ENCODE measurements around the gene ZNF148. TPM values are rescaled to one million over a fixed set of nuclear protein-coding genes. Genes with fewer than 3 reads are reported as not detected.

Gene ZNF148
- polyA plus RNA-seq, 3 donors, result 6.5 to 48.4 (median 34.1) TPM

DNA sequence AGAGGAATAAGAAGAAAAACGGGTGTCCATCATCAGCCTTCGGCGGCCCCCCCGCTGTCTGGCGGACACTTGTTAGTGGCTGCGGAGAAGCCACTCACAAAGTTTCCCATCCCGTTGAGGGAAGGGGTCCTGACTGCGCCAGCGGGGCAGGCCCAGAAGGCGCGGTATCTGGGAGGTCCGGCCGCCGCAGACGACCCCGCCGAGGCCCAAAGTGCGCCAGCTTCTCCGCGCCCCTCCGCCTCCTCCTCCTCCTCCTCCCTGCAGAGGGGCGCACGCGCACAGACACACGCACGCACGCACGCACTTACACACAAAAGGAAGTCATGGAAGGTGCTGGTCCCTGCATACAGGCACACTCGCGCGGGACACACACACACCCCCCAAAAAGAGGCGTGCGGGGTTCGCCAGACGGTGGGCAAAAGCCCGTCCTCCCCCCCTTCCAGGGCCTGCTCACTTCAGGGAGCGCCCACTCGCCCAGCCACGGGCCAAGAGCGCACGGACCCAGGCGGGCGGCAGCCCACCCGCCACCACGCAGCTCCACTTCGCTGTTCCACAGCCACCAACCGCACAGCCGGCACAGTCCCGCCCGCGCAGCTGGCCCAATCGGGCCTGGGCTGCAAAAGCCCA lies 18.0 kb downstream of the ZNF148 start:
- peaks cover 0 to 1% of the 10 kb centered on the region in 2 donors for H3K36me3 Mint-ChIP-seq
- WGBS (ENCODE audit: insufficient coverage), result under 1% methylated on average over 51 of the region's 52 CpGs
- intact Hi-C loops (cut with micrococcal nuclease), result no loop called here

More for the DNA sequence above, 18.0 kb downstream of the ZNF148 start:
- Histone ChIP-seq H3K79me2 (ENCODE audit: insufficient read depth, low read length) (peaks cover 99% of the 10 kb centered on the region), H4K20me1 (ENCODE audit: insufficient read depth, low read length) (peaks cover 98% of the 10 kb centered on the region), H3K4me3 (replicated peaks in 1 of 3; ENCODE audit: low read depth in 2 of 3, low read length in 3 of 3) (peak overlapping the region; percentile 51 to 79 (median 51)), H3K27ac (ENCODE audit: low read depth in 1 of 2, low read length in 2 of 2) (peak overlapping the region in 1 of 2 donors; percentile 33), H3K9me3 (replicated peaks in 1 of 2; ENCODE audit: control insufficient read depth in 1 of 2, insufficient read depth in 1 of 2, low read length in 2 of 2) (no peaks in the 10 kb centered on the region), H3K9ac (ENCODE audit: insufficient read depth, low read length, poor library complexity, severe bottlenecking) (peak overlapping the region; percentile 61), H3K36me3 (replicated peaks in 1 of 2; ENCODE audit: control insufficient read depth in 1 of 2, insufficient read depth in 2 of 2, low read length in 2 of 2) (no peaks in the 10 kb centered on the region), H3K4me2 (replicated peaks; ENCODE audit: extremely low read depth, low read length, poor library complexity, severe bottlenecking) (peak overlapping the region; percentile 92), H3K4me1 (ENCODE audit: control insufficient read depth in 1 of 2, insufficient read depth in 2 of 2, low read length in 2 of 2) (peaks cover 17 to 23% of the 10 kb centered on the region in 2 donors), H3K27me3 (ENCODE audit: control insufficient read depth in 2 of 2, insufficient read depth in 2 of 2, low read length in 2 of 2) (no peaks in the 10 kb centered on the region), H2AFZ (ENCODE audit: insufficient read depth, low read depth, low read length, poor library complexity, severe bottlenecking) (peak overlapping the region; percentile 39)
- Mint-ChIP-seq H3K9me3 (no peaks in the 10 kb centered on the region), H3K27ac (peak overlapping the region in 2 of 7 donors; percentile 22 to 36), H3K4me3 (peak overlapping the region; percentile 78 to 88), H3K4me1 (peaks cover 54% of the 10 kb centered on the region), H3K27me3 (ENCODE audit: low read depth in 3 of 3) (peaks cover 0 to 2% (median 0%) of the 10 kb centered on the region in 3 donors)
- DNase-seq, result peak; percentile 19 to 61 (median 23)
- TF ChIP-seq CTCF (IDR thresholded peaks at IDR 0.05), result no peak
